ENCODE measurements around the gene EFCAB6.

- TF ChIP-seq CTCF (conservative IDR thresholded peaks at IDR 0.05; ENCODE audit: low read length) (no peak), EZH2phosphoT487 (IDR thresholded peaks at IDR 0.05; ENCODE audit: borderline replicate concordance) (no peak)
These were observed 48.7 kb upstream of the EFCAB6 start for GRCh38 chr22:43860831-43861230.
